ENCODE measurements around the gene ATP5IF1. TPM values are rescaled to one million over a fixed set of nuclear protein-coding genes. Genes with fewer than 3 reads are reported as not detected.

The ATP5IF1 gene
- total RNA-seq, 2 donors from 2014 or later: 326 to 331 TPM

- intact Hi-C loops (cut with DNase I): no loop called here
- H3K4me3 ChIP-seq: no peak overlapping the region
- H3K27me3 ChIP-seq: no peaks in the 10 kb centered on the region
- H3K9me3 ChIP-seq: no peaks in the 10 kb centered on the region
- H3K27ac ChIP-seq: no peak overlapping the region
- no peak overlapping the region for H3K9ac ChIP-seq (ENCODE audit: low read depth in 2 of 2, low read length in 2 of 2)
- no peak for DNase-seq
- peaks cover 15% of the 10 kb centered on the region for H3K36me3 ChIP-seq
- no peaks in the 10 kb centered on the region for H3K4me1 ChIP-seq
- no peak for TF ChIP-seq CTCF (IDR thresholded peaks at IDR 0.05)
These were observed 30.7 kb upstream of the ATP5IF1 start for GRCh38 chr1:28205243-28205642.

- Histone ChIP-seq H3K9ac (ENCODE audit: low read depth in 2 of 2, low read length in 2 of 2) (no peak overlapping the region), H3K4me3 (no peak overlapping the region), H3K36me3 (no peaks in the 10 kb centered on the region), H3K27me3 (no peaks in the 10 kb centered on the region), H3K9me3 (no peaks in the 10 kb centered on the region), H3K4me1 (no peaks in the 10 kb centered on the region), H3K27ac (no peak overlapping the region)
- intact Hi-C loops (cut with DNase I): loop anchor here (2.0 kb wide), 1 partner anchor 118 kb away; no protein-coding TSS in a partner anchor
- DNase-seq: peak; percentile 71
- peak; percentile 63 for TF ChIP-seq CTCF (IDR thresholded peaks at IDR 0.05)
These were observed 27.0 kb upstream of the ATP5IF1 start for GRCh38 chr1:28208818-28209441.

- Histone ChIP-seq H3K27ac (no peak overlapping the region), H3K27me3 (no peaks in the 10 kb centered on the region), H3K4me1 (no peaks in the 10 kb centered on the region), H3K36me3 (no peaks in the 10 kb centered on the region), H3K4me3 (no peak overlapping the region), H3K9ac (ENCODE audit: low read depth in 2 of 2, low read length in 2 of 2) (no peak overlapping the region), H3K9me3 (no peaks in the 10 kb centered on the region)
- intact Hi-C loops (cut with DNase I): loop anchor here (2.0 kb wide), 1 partner anchor 119 kb away; no protein-coding TSS in a partner anchor
- DNase-seq: no peak
- no peak for TF ChIP-seq CTCF (IDR thresholded peaks at IDR 0.05)
These were observed 26.2 kb upstream of the ATP5IF1 start for GRCh38 chr1:28209700-28210099.

- TF ChIP-seq CTCF (IDR thresholded peaks at IDR 0.05): no peak
- no peaks in the 10 kb centered on the region for H3K27me3 ChIP-seq
- no peaks in the 10 kb centered on the region for H3K4me1 ChIP-seq
- no peaks in the 10 kb centered on the region for H3K9me3 ChIP-seq
- no peak overlapping the region for H3K27ac ChIP-seq
- no peak for DNase-seq
- no peak overlapping the region for H3K4me3 ChIP-seq
- intact Hi-C loops (cut with DNase I): no loop called here
- H3K9ac ChIP-seq (ENCODE audit: low read depth in 2 of 2, low read length in 2 of 2): no peak overlapping the region
- H3K36me3 ChIP-seq: no peaks in the 10 kb centered on the region
These were observed 22.6 kb upstream of the ATP5IF1 start for GRCh38 chr1:28213315-28213714.

- H3K27ac ChIP-seq: no peak overlapping the region
- peaks cover 16% of the 10 kb centered on the region for H3K36me3 ChIP-seq
- intact Hi-C loops (cut with DNase I): no loop called here
These were observed 6.8 kb upstream of the ATP5IF1 start for GRCh38 chr1:28229089-28229488.

More at GRCh38 chr1:28229089-28229488, 6.8 kb upstream of the ATP5IF1 start:
- DNase-seq: no peak
- Histone ChIP-seq H3K4me1 (peaks cover 7% of the 10 kb centered on the region), H3K9ac (ENCODE audit: low read depth in 2 of 2, low read length in 2 of 2) (no peak overlapping the region), H3K4me3 (no peak overlapping the region), H3K9me3 (no peaks in the 10 kb centered on the region), H3K27me3 (no peaks in the 10 kb centered on the region)
- no peak for TF ChIP-seq CTCF (IDR thresholded peaks at IDR 0.05)
